Measurements from ENCODE around the gene TMEM109.

Gene TMEM109

GRCh38 chr11:60936467-60937143, 22.6 kb downstream of the TMEM109 start:
- DNase-seq (ENCODE audit: extremely low read depth, low read depth), result no peak
- TF ChIP-seq CTCF (IDR thresholded peaks at IDR 0.05; ENCODE audit: low read depth, low read length, missing control alignments), result no peak
- H3K4me3 ChIP-seq (replicated peaks; ENCODE audit: low read depth, low read length), result no peak overlapping the region

- TF ChIP-seq CTCF (IDR thresholded peaks at IDR 0.05; ENCODE audit: low read depth, low read length, missing control alignments), result no peak
These were observed 23.2 kb downstream of the TMEM109 start for GRCh38 chr11:60937144-60937527.

GRCh38 chr11:60937811-60938210, 23.9 kb downstream of the TMEM109 start:
- no peak for DNase-seq (ENCODE audit: extremely low read depth, low read depth)
- TF ChIP-seq CTCF (IDR thresholded peaks at IDR 0.05; ENCODE audit: low read depth, low read length, missing control alignments), result no peak
- no peak overlapping the region for H3K4me3 ChIP-seq (replicated peaks; ENCODE audit: low read depth, low read length)

More at GRCh38 chr11:60937144-60937527, 23.2 kb downstream of the TMEM109 start:
- DNase-seq (ENCODE audit: extremely low read depth, low read depth), result no peak
- H3K4me3 ChIP-seq (replicated peaks; ENCODE audit: low read depth, low read length), result no peak overlapping the region

GRCh38 chr11:60938500-60938899, 24.5 kb downstream of the TMEM109 start:
- no peak overlapping the region for H3K4me3 ChIP-seq (replicated peaks; ENCODE audit: low read depth, low read length)
- no peak for TF ChIP-seq CTCF (IDR thresholded peaks at IDR 0.05; ENCODE audit: low read depth, low read length, missing control alignments)
- no peak for DNase-seq (ENCODE audit: extremely low read depth, low read depth)

- DNase-seq (ENCODE audit: extremely low read depth, low read depth), result no peak
- no peak for TF ChIP-seq CTCF (IDR thresholded peaks at IDR 0.05; ENCODE audit: low read depth, low read length, missing control alignments)
- no peak overlapping the region for H3K4me3 ChIP-seq (replicated peaks; ENCODE audit: low read depth, low read length)
These were observed 25.3 kb downstream of the TMEM109 start for GRCh38 chr11:60939301-60939700.

GRCh38 chr11:60939855-60940254, 25.9 kb downstream of the TMEM109 start:
- H3K4me3 ChIP-seq (replicated peaks; ENCODE audit: low read depth, low read length), result no peak overlapping the region
- no peak for TF ChIP-seq CTCF (IDR thresholded peaks at IDR 0.05; ENCODE audit: low read depth, low read length, missing control alignments)
- no peak for DNase-seq (ENCODE audit: extremely low read depth, low read depth)

All from HFF-Myc (cell line).